NB4 (cell line): Measurements from ENCODE around the gene DOK3.

ENCODE experiments used
- DNase-seq: peaks from one replicate; pipeline ENCODE4 v3.0.0; 2010; ENCODE audit warnings: low read depth
- H3K4me3 ChIP-seq: one replicate; pipeline ENCODE4 v1.5.1; 2011; ENCODE audit warnings: mild to moderate bottlenecking, low read depth, low read length, moderate library complexity
- MYC ChIP-seq: IDR thresholded peaks from 2 replicates; pipeline ENCODE4 v1.6.1; 2011; ENCODE audit warnings: low read depth, low read length
- POLR2A ChIP-seq: IDR thresholded peaks from 2 replicates; pipeline ENCODE4 v1.6.1; 2011; ENCODE audit warnings: mild to moderate bottlenecking; ENCODE audit not compliant: insufficient read length; ENCODE audit errors: extremely low read depth
- TF ChIP-seq, protein P1 (sequence below): IDR thresholded peaks from one replicate; pipeline ENCODE4 v1.5.1; 2012; ENCODE audit warnings: low read depth, low read length
- TF ChIP-seq, protein P2 (sequence below): IDR thresholded peaks from 2 replicates; pipeline ENCODE4 v1.6.1; 2011; ENCODE audit warnings: low read depth, low read length

The DOK3 gene

DNA sequence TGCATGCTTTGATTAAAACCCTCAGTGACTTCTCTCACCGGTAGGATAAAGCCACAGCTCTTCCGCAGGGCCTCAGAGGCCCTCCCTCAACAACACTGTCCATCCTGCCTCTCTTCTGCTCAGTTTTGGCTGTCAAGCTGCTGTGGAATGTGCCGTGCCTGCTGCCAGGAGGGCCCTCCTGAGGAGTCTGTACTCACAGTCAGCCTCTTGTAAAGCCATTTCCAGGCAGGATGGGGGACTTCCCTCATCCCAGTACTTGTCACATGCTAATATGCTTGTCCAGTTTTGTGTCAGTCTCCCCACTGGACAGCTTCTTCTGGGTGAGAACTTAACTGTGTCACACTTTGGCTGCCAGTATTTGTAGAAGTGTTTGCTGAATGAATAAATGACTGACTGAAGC lies 21.0 kb upstream of the DOK3 start:
- no peak for TF ChIP-seq MYC
- TF ChIP-seq POLR2A: no peak
- TF ChIP-seq, protein P1, sequence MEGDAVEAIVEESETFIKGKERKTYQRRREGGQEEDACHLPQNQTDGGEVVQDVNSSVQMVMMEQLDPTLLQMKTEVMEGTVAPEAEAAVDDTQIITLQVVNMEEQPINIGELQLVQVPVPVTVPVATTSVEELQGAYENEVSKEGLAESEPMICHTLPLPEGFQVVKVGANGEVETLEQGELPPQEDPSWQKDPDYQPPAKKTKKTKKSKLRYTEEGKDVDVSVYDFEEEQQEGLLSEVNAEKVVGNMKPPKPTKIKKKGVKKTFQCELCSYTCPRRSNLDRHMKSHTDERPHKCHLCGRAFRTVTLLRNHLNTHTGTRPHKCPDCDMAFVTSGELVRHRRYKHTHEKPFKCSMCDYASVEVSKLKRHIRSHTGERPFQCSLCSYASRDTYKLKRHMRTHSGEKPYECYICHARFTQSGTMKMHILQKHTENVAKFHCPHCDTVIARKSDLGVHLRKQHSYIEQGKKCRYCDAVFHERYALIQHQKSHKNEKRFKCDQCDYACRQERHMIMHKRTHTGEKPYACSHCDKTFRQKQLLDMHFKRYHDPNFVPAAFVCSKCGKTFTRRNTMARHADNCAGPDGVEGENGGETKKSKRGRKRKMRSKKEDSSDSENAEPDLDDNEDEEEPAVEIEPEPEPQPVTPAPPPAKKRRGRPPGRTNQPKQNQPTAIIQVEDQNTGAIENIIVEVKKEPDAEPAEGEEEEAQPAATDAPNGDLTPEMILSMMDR: no peak
- TF ChIP-seq, protein P2, sequence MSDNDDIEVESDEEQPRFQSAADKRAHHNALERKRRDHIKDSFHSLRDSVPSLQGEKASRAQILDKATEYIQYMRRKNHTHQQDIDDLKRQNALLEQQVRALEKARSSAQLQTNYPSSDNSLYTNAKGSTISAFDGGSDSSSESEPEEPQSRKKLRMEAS: no peak
- DNase-seq: no peak
- H3K4me3 ChIP-seq: no peak overlapping the region

DNA sequence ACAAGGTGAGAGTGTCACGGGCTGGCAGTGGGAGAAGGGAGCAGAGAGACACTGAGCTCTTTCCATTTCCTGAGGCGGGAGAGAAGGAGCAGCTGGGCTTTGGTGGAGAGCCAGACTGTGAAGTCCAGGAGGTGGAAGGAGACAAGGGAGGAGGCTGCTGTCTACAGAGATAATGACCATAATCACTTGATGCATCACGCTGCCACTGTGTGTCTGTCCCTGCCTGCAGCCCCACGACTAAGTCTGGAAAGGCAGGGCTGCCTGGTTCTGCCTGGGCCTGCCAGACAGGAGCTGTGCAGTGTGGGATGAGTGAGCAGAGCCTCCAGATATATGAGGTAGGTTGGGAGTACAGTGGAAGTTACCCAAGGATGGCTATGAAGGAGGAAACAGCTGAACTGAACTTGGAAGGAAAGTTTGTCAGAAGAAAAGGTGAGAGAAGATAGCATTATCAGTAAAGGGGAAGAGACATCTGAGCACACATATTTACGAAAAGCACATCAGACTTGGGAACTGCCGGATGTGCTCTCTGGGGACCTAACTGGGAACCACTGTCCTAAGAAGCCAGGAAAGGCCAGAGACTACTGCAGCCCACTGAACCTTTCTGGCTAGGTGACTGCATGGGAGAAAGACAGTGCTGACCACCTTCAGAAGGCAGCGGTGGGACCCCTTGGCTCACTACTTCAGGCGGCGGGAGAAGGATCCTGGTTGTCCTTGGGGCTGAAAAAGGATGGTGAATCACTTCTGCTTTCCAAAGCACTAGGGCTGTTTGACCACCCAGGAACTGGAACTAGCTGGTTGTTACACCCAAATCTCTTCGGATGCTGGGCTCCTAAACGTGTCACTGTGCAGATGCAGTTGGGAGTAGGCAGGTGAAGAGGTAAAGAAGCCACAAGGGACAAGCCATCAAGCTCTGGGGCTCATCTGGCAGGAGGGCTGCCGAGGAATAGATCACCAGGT lies 19.9 kb upstream of the DOK3 start:
- no peak for TF ChIP-seq POLR2A
- TF ChIP-seq, protein P1: no peak
- TF ChIP-seq, protein P2: no peak
- no peak overlapping the region for H3K4me3 ChIP-seq
- DNase-seq: no peak

DNA sequence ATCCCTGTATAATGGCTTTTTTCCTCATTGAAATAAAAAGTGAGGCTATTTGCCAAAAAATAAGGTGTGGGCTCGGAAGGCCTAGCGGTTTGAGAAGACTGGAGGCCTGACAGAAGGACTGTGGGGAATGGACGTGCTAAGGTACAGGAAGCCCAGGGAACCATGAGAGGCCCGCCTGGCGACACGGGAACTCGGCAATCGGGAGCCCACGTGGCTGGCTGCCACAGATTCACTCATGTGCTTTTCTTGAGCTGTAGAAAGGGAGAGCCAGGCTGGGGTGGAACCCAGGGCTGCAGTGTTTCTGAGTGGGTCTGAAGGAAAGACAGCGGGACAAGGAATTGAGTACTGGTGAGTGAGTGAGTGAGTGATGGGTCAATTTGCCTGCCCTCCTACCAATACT lies 19.0 kb upstream of the DOK3 start:
- TF ChIP-seq POLR2A: no peak
- H3K4me3 ChIP-seq: no peak overlapping the region
- DNase-seq: no peak

DNA sequence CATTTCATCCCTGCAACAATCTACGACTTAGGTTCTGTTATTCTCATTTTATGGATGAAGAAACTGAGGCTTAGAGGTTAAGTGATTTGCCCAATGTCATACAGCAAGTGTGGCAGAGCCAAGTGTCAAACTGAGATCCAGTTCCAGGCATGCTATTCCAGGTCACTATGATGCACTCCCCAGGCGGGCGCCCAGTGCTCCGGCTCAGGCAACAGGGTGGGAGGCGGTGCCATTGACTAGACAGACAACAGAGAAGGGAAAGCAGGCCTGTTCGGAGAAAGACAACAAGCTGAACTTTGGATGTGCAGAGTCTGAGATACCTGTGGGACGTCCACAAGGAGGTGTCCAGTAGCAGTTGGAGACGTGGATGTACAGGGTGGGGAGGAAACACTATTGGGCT lies 18.0 kb upstream of the DOK3 start:
- DNase-seq: no peak
- no peak for TF ChIP-seq POLR2A
- TF ChIP-seq, protein P2: no peak
- TF ChIP-seq MYC: no peak
- TF ChIP-seq, protein P1: no peak
- no peak overlapping the region for H3K4me3 ChIP-seq

DNA sequence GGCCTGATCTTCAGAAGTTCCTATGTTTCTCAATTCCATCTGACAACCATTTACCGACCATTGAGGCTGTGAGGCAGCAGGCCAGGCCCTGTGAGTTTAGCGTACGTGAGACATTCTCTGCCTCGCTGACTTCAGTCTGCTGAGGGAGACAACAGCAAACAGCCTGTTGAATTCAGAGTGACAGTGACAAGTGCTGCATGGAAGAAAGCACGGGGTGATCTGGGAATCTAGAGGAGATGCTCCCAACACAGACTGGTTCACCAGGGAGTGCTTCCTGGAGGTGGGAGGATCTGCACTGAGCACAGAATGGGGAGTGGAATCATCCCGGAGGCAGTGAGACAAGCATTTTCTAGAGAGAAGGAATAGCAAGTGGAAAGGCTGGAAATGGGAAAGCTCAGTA lies 17.2 kb upstream of the DOK3 start:
- no peak for TF ChIP-seq POLR2A
- no peak for TF ChIP-seq MYC
- TF ChIP-seq, protein P2: no peak
- TF ChIP-seq, protein P1: no peak
- no peak for DNase-seq
- no peak overlapping the region for H3K4me3 ChIP-seq

DNA sequence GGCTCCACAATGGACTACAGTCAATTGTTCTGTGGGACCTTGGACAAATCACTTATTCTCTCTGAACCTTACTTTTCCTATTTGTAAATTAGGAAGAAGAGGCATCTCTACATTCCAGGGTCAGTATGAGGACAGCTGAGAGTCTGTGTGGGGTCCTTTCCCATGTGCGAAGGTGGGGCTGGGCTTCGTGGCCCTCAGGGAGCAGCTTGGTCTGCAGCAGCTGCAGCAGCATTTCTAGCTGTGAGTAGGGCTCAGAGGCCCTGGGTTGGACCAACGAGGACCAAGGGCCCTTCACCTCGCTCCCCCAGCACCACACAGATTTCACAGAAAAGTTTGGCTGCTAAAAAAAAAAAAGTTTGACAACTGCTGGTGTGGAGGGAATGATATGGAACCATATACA lies 16.6 kb upstream of the DOK3 start:
- H3K4me3 ChIP-seq: no peak overlapping the region
- TF ChIP-seq, protein P2: no peak
- no peak for TF ChIP-seq POLR2A
- TF ChIP-seq, protein P1: no peak
- no peak for TF ChIP-seq MYC

More for the DNA sequence above, 16.6 kb upstream of the DOK3 start:
- no peak for DNase-seq
